SHP77 treated with DMSO at 0.1 percent for 48 hours (cell line): ENCODE measurements around the gene C8A.

Experiments
- DNase-seq: peaks from one replicate; lab custom pipeline; 2025; lab: John Stamatoyannopoulos, UW

C8A gene

GRCh38 chr1:56837244-56837939, 17.2 kb upstream of the C8A start:
- no peak for DNase-seq

GRCh38 chr1:56838759-56839158, 15.8 kb upstream of the C8A start:
- no peak for DNase-seq

GRCh38 chr1:56843544-56843943, 11.1 kb upstream of the C8A start:
- no peak for DNase-seq

GRCh38 chr1:56844545-56845136, 10.0 kb upstream of the C8A start:
- DNase-seq: no peak

GRCh38 chr1:56845343-56845742, 9.3 kb upstream of the C8A start:
- DNase-seq: no peak

- DNase-seq: no peak
These were observed 4.8 kb upstream of the C8A start for GRCh38 chr1:56849750-56850149.

- DNase-seq: no peak
These were observed 4.2 kb upstream of the C8A start for GRCh38 chr1:56850411-56850810.

GRCh38 chr1:56850922-56851321, 3.7 kb upstream of the C8A start:
- DNase-seq: no peak

- DNase-seq: no peak
These were observed 2.1 kb upstream of the C8A start for GRCh38 chr1:56852476-56852875.

GRCh38 chr1:56855190-56855589, 593 bp downstream of the C8A start:
- DNase-seq: no peak

GRCh38 chr1:56856186-56856585, 1.6 kb downstream of the C8A start:
- DNase-seq: no peak

GRCh38 chr1:56859287-56859686, 4.7 kb downstream of the C8A start:
- no peak for DNase-seq

- DNase-seq: no peak
These were observed 8.8 kb downstream of the C8A start for GRCh38 chr1:56863265-56863992.

GRCh38 chr1:56864430-56864829, 9.8 kb downstream of the C8A start:
- DNase-seq: no peak

GRCh38 chr1:56866656-56867055, 12.1 kb downstream of the C8A start:
- DNase-seq: no peak

- no peak for DNase-seq
These were observed 12.9 kb downstream of the C8A start for GRCh38 chr1:56867491-56867890.

GRCh38 chr1:56868761-56869160, 14.2 kb downstream of the C8A start:
- DNase-seq: no peak

- DNase-seq: no peak
These were observed 18.0 kb downstream of the C8A start for GRCh38 chr1:56872597-56872996.

- DNase-seq: no peak
These were observed 18.6 kb downstream of the C8A start for GRCh38 chr1:56873213-56873612.

GRCh38 chr1:56874689-56875088, 20.1 kb downstream of the C8A start:
- no peak for DNase-seq

- DNase-seq: no peak
These were observed 23.4 kb downstream of the C8A start for GRCh38 chr1:56877973-56878372.

- DNase-seq: no peak
These were observed 26.2 kb downstream of the C8A start for GRCh38 chr1:56880774-56881173.

GRCh38 chr1:56881417-56881816, 26.8 kb downstream of the C8A start:
- DNase-seq: no peak
